SK-N-DZ (cell line): ENCODE data around the gene P4HB.

Experiments used
- DNase-seq: peaks from one replicate; pipeline ENCODE4 v3.0.0-alpha.2; 2015; ENCODE audit warnings: low spot score

The P4HB gene

DNA sequence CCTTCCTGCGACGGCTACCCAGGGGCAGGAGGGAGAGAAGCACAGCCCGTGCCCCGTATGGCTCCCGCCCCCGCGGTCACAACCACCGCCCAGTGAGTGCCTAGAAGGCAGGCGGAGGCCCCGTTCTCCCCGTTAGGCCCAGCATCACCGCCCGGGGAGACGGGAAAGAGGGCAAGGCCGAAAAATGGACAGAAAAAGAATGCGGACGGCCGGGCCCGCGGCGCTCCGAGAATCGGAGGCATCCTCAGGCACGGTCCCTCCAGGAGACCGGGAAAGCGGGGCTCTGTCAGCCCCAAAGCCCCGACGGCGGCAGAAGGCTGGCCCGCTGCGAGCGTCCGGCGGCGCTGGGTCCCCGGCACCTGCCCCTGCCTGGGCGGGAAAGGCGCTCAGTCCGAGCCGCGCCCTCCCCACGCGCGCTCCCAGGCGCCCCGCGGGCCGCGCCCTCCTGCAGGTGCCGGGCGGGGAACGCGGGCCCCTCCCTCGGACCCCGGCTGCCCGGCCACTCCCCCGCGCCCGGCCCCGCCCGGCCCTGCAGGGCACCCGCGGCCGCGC is 27.7 kb downstream of the P4HB start:
- no peak for DNase-seq

DNA sequence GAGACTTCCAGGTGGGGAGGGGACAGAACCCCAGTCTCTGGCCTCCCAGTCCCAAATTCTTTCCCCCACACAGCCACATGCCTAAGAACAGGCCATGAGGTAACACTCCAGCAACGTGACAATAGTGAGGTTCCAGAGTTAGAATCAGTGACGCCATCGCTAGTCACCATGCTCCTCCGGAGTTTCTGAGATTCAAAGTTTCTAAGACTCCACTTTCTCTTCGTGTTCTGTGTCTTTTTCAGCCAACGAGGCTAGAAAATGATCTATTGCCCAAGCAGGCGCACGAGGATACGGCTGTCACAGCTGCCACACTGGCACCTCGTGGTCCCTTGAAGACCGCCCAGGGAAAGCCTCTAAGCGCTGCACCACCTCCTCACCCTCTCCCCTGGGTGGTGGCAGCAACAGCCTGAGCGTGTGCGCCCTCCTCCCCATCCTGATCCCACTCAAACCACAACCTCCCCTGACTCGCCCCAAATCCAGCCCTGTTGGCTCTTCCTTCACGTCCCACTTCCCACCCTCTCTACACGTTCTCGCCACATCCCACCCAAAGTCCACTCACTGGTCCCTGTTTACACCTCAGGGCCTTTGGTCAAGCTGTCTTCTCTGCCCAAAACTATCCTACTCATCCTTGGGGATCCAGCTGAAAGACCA is 28.3 kb downstream of the P4HB start:
- no peak for DNase-seq

DNA sequence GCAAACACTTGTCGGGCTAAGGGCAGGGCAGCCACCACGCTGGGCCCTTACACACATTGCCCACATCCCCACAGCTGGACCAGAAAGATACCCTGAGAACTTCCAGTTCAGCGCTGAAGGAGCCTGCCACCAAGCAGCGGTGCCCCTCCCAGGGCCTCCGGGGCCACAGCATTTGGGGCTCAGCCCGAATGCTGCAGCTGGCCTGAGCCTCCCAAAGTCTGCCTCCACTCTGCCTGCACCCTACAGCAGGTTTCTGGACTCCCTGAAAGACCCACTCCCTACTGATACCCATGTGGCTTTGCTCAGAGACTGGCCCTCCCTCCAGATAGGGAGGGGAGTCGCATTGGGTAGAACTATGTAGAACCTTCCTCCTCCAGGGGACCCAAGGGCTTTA is 28.8 kb downstream of the P4HB start:
- no peak for DNase-seq

DNA sequence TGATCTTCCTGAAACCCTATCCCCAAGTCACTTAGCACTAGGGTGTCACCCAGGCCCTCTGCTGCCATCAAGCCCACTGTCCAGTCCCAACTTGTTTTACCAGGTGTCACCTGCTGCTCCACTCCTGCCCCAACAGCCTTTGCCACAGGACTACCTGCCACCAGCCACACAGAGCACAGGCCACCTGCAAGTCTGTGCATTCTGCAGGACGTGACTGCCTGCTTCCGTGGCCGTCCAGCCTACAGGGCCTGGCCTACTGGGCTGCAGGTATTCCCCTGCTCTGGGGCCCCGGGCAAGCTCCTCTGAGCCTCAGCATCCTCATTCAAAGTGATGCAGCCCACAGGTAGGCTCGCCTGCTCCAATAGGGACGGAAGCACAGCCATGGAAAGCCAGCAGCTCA is 30.5 kb downstream of the P4HB start:
- DNase-seq = no peak

DNA sequence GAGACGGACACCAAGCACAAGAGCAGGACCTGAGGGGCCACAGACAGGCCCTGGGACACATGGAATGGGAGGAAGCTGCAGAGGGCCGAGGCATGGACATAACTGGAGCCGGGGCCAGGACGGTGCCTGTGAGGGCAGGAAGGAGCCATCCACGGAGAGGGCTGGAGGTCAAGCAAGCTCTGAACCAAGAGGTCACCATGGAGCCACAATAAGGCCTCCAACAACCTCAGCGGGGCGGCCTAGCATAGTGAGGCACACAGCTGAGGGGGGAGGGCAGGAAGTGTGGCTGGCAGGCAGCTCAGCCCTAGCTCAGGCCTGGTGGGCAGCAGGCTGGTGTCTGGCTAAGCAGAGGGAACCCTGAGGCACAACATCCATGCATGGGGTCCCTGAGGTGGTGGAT is 31.7 kb downstream of the P4HB start:
- DNase-seq = no peak

DNA sequence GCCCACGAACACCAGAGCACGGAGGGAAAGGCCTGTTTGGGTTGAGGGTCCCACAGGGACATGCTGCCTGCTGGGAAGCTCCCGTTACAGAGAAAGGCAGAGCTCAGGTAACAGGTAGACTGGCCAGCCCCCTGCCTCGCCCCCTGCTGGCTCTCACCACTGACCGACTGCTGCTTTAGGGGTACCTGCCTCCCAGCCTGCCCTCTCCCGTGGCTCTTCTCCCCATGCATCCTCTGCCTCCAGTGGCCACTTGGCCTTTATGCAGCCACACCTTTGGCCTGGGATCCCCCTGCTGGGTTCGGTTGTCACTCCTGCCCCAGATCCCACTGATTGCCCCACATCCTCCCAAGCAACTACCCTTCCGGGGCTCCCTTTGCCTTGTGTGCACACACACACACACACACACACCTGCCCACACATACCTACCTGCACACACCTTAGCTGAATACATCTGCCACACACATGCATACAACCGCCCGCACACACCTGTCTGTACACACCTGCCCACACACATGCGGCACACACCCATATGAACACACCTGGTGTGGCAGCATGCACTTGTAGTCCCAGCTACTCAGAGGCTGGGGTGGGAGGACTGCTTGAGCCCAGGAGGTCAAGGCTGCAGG is 34.4 kb downstream of the P4HB start:
- no peak for DNase-seq

DNA sequence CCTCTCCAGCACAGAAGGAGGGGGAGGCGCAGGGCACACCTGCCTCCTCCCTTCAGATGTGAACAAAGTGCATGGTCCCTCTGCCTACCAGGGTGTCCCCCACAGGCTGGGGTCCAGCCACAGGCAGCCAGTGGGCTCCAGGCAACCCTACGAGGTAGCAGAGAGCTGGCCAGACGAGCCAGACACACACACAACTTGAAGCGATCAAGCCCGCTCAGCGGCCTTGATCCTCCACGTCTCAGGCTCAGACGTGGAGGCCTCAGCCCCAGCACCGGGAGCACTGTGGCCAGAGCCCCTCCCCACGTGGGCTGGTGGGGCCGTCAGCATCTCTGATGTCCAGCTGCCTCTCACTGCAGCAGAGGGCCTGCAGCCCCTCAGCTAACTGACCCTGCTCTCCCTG is 35.7 kb downstream of the P4HB start:
- no peak for DNase-seq

DNA sequence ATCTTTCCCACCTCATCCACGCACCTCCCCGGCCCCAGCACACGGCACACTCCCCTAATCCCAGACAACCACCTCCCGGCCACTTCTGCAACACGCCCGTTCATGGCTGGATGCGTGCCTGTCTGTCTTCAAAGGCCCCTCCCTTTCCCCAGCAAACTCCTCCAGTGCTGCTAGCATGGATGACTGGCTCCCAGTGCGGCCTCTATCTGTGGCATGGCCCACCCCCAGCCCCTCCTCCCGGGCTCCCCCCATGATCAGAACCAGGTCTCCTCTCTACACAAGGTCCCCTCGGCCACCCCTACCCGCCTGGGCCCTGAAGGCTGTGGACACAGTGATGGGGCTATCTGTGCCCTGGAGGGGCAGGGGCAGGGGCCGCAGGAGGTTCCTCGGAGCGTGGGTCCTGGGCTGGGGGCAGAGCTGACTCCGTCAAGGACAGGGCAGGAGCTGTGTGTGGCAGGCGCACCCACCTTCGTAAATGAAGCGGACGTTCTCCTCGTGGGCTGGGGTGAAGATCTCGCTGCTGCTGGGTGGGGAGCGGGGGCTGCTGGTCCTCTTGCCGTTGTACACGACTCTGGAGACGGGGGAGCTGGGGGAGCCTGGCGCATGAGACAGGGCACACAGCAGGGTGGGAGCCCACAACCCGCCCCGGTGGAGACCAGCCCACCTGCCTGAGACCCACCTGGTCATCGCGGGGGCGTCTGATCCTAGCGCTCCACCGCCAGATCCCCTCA is 36.4 kb downstream of the P4HB start:
- no peak for DNase-seq

DNA sequence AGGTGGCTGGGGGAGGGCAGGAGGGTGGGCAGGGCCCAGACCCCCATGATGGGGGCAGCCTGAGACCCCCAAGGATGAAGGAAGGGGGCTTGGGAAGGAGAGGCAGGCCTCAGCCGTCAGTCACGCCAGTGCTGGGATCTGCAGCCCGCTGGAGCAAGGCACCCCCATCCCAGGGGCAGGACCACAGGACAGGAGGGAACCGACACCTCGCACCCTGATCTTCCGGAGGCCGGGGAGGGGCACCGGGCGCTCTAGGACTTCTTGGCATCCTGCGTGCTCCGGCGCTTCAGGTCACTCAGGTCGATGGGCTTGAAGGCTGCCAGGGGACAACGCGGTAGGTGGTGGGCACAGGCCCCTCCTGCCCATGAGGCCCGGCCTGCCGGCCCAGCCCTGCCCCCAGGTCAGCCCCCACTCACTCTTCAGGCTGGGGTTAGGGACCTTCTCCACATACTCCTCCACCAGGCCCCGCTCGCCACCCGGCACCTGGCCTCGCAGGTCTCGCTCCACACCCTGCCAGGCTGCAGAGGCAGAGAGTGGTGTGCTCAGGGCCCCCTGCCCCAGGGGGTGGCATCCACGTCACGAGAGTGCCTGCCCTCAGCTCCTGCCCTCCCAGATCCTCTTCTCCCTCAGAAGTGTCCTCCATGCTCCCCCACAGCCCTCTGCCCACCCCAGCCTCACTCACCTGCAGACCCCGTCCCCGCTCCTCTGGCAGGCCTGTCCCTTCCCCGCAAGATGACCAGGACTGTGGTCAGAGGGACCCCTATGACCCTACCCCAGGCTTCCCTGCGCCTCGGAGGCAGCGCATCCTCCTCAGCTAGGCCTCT is 37.1 kb downstream of the P4HB start:
- DNase-seq = no peak

DNA sequence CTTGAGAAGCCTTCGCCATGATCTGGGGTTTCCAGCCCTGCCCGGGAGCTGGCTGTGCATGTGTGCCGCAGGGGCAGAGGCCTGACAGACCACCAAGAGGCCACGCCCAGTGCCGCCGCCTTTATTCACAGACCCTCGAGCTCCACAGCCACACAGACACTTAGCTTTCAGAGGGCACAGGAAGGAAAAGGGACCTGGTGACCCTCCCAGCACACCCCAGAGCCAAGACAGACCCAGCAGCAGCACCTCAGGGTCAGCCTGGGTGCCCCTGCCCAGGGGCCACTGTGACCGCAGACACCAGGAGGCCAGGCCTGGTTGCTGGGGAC is 38.1 kb downstream of the P4HB start:
- no peak for DNase-seq

DNA sequence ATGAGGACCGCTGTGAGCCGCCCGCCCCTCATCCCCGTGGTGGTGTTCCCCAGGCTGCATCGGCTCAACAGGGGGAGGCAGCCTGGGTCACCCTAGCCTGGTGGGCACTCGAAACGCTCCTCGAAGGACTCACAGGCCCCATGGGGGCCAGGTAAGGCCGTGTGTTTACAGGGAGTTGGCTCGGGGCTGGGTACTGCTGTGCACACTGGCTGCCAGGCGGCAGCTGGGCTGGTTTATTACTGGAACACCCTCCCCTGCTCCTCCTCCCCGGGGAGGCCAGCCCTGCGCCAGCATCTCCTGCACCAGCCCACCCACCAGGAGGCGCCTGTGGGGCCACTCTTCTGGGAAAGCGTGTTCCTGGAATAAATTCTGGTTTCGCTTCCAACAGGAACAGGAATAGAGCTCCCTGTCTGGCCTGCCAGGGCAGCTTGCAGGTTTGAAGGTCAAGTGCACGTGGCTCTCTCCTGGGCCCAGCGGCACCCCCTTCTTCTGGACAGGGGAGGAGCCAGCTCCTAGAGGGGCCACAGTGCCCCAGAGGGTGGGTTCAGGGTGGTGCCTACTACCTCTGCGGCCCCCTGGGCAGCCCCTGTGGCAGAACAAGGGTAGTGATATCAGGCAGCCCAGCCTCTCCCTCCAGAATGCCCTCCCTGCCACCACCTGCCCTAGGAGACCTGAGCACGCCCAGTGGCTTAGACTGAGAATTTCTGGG is 38.6 kb downstream of the P4HB start:
- peak; percentile 73 for DNase-seq

DNA sequence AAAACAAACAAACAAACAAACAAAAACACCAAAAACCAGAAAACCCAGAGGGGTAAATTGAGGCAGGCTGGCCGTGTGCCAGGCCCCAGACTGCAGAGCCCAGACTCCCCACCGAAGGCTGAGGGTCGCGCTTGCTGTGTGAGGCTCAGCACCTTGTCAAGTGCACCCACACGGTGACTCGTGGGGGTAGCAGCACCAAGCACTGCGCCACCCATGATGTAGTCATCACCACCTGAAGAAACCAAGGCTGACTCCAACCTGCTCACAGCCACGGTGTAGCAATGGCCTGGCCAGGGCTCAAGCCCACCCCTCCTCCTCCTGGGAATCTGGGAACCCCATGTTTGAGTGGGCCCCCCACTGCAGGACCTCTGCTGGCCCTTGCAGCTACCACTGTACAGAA is 39.2 kb downstream of the P4HB start:
- no peak for DNase-seq

DNA sequence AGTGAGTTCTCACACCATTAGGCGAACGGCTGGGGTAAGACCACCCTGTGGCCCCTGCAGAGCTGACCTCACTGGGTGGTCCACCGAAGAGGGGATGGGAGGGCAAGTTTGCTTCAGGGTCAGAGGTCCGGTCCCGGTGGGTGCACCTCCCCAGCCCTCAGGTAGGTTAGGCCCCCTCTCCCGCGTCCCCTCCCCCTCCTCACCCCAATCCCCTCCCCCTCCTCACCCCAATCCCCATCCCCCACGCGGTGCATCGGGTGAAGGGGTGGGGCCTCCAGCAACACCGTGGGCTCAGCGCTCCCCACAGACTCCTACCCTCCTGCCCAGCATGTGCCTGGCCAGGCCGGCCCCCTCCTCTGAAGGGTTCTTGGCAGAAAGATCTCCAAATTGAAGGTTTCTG is 40.6 kb downstream of the P4HB start:
- no peak for DNase-seq

DNA sequence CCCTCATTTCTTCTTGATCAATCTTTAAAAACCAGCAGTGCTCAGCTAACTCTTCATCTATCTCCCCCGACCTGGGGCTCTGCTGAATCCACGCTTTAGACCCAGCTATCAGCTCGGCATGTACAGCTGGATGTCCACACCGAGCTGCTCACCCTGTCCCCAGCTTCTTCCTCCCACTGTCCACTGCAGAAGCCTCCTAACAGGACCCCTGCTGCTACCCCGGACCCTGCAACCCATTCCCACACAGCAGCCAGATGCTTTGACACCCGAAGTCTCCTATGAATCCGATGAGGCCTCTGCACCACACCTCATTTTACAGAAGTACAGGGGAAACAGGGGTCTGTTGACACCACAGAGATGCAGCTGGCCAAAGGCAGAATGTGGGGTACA is 42.6 kb downstream of the P4HB start:
- DNase-seq = no peak

DNA sequence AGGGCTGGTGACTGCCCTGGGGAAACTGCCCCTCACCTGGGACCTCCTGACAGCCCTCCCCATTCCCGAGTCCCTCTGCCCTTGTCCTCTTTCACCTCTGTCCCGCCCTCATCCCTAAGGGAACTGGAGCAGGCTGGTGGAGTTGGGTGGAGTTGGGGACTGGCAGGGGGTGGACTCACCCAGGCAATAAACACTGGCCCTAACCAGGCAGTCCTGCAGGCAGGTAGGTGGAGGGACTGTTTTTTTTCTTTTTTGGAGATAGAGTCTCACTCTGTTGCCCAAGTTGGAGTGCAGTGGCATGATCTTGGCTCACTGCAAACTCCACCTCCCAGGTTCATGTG is 44.7 kb downstream of the P4HB start:
- DNase-seq = no peak

DNA sequence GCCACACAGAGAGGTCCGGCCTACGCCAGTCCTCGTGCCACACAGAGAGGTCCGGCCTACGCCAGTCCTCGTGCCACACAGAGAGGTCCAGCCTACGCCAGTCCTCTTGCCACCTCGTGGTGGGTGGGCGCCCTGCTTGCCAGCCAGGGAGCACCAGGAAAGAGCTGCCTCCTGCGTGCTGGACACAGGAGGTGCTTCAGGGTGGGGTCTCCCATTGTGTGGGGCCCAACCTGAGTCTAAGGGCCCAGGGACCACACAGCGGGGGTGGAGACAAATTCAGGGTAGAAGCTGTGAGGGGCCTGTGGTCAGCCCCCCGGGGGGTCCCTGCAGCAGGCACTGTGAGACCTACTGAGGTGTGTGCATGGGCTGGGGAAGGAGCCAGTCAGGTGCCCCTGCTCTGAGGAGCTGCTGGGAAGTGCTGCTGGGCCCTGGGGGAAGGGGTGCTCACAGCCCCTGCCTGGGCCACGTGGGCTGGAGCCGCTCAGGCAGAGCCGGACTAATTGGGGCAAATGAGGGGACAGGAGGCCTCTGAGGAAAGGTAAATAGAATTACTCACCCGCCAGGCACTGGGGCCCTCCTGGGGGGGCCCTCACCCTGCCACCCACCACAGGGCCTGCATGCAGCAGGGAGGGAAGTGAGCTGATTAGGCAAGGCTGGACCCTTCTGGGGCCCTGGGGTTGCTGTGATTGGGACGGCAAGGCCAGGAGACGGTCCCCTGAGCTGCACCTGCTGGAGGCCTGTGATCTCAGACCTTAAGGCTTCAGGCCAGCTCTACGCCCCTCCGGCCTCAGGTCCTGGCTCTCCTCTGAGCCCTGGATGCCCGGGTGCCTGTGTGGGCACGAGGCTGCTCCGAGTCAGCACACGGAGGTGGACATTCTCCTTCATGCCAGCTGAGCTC is 45.3 kb downstream of the P4HB start:
- peak; percentile 97 for DNase-seq

DNA sequence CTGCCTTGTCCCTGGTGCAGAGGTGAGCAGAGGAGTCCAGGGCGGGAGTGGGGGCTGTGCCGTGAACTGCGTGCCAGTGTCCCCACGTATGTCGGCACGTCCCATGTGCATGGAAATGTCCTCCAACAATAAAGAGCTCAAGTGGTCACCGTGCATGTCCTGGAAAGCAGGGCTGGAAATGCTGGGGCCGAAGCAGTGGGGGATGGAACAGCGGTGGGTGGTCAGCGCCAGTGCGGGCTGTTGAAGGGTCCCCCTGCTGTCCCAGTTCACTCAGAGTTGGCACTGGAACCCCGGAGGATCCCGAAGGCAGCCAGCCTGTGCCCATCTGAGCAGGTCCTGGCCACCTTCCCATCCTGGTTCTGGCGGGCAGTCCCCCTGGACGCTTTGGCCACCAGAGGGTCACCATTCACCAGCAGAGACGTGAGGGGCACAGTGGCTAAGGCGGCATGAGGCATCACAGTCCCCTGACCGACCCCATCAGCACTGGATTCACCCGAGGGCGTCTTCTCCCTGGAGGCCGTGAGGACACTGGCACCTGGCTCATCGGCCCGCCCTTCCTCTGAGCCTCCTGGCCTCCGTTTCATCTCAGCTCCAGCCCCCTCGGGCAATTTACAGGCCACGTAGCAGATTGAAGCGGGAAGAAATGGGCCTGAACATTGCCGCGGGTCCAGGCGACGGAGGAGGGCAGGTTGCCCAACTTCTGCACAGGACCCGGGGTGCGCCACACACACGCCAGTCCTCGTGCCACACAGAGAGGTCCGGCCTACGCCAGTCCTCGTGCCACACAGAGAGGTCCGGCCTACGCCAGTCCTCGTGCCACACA is 46.3 kb downstream of the P4HB start:
- no peak for DNase-seq

DNA sequence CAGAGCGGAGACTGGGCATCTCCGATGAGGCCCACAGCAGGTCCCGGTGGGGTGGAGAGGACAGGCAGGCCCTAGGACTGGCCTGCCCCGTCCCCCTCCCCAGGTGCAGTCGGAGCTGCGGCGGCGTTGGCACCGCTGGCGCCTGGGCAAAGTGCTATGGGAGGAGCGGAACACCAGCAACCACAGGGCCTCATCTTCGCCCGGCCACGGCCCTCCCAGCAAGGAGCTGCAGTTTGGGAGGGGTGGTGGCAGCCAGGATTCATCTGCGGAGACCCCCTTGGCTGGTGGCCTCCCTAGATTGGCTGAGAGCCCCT is 47.0 kb downstream of the P4HB start:
- DNase-seq = no peak

DNA sequence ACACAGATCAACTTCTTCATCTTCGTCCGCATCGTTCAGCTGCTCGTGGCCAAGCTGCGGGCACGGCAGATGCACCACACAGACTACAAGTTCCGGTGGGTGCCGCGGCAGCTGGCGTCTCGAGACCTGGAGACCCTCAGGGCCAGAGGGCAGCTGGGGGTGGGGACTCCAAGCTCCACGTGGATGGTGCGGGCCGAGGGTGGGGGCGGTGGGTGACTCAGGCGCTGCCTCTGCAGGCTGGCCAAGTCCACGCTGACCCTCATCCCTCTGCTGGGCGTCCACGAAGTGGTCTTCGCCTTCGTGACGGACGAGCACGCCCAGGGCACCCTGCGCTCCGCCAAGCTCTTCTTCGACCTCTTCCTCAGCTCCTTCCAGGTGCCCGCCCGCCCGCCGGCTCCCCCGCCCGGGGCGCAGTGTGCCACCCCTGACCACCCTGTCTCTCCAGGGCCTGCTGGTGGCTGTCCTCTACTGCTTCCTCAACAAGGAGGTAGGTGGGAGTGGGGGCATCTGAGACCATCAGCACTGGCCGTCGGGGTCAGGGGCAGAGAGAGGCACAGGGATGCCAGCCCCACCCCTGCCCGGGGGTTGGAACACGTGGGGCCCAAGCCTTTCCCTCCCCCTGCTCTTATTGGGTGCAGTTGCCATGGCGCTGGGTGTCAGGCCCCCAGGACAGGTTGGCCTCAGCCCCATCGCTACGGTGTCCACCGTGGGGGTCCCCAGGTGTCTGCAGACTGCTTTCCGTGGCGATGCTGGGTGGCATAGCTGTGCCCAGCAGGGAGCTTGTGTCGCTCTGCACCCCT is 47.6 kb downstream of the P4HB start:
- no peak for DNase-seq
